Right lobe of liver (tissue), 6 donors: ENCODE data around the gene REXO5. TPM values are rescaled to one million over a fixed set of nuclear protein-coding genes. Genes with fewer than 3 reads are reported as not detected.
"Not testable (repeated sequence)": the region's sequence is repeated elsewhere in the genome, so short reads cannot be mapped to it uniquely, and the experiment has no call there.

Experiments
- ATAC-seq, 4 donors: fragments of 200-7000 bp; cut with Tn5 transposase; one replicate each; pipeline ENCODE4 v1.9.1; 2020; ENCODE audit warnings: mild to moderate bottlenecking in 4 of 4, moderate library complexity in 4 of 4
- DNase-seq, 3 donors: peaks; one replicate each; pipeline ENCODE4 v3.0.0-alpha.2; 2020
- H3K27ac ChIP-seq, 3 donors: fragments of 200-600 bp; one replicate each; pipeline ENCODE4 v1.8.0; 2022
- H3K27me3 ChIP-seq, 2 donors: fragments of 200-600 bp; one replicate each; pipeline ENCODE4 v1.8.0; 2022
- H3K36me3 ChIP-seq, 4 donors: fragments of 200-600 bp; sonication (generic) in 1 of 4; one replicate each; pipeline versions ENCODE4 v1.5.1 to v1.8.0; 2017 to 2022; ENCODE audit warnings: control low read depth in 1 of 4
- H3K4me1 ChIP-seq, 4 donors: fragments of 200-600 bp; sonication (generic) in 1 of 4; one replicate each; pipeline versions ENCODE4 v1.5.1 to v1.8.0; 2017 to 2022; ENCODE audit warnings: control low read depth in 1 of 4
- H3K4me3 ChIP-seq, 3 donors: fragments of 200-600 bp; one replicate each; pipeline ENCODE4 v1.8.0; 2022
- H3K9me3 ChIP-seq, 4 donors: fragments of 200-600 bp; sonication (generic) in 1 of 4; one replicate each; pipeline versions ENCODE4 v1.5.1 to v1.8.0; 2017 to 2022; ENCODE audit warnings: control low read depth in 1 of 4
- CTCF ChIP-seq, 4 donors: fragments of 200-600 bp in 3 of 4; fragments of 450-650 bp in 1 of 4; IDR thresholded peaks; one replicate each; pipeline versions ENCODE4 v1.5.1 to v1.8.0; 2016 to 2022; ENCODE audit warnings: antibody characterized with exemption in 4 of 4, mild to moderate bottlenecking in 2 of 4
- POLR2A ChIP-seq: fragments of 450-650 bp; IDR thresholded peaks from one replicate; pipeline ENCODE4 v1.6.1; 2017; ENCODE audit warnings: antibody characterized with exemption, mild to moderate bottlenecking
- WGBS: methylation state at CpG from one replicate; pipeline ENCODE4 v1.1.6; 2018; ENCODE audit warnings: low coverage, low lambda C conversion rate; ENCODE audit not compliant: insufficient coverage; ENCODE audit errors: missing lambda C conversion rate; 5-methylcytosine and 5-hydroxymethylcytosine counted together
- intact Hi-C, 2 donors: fragments of 100-400 bp; cut with DNase I; formaldehyde crosslinking; loops; one replicate each; pipeline versions ENCODE4 v1.11.2 to v1.14.1; 2022
- total RNA-seq, 6 experiments: library from RNA; depleted of rRNA in 2 of 6; stranded (reverse); fragments of >200 nt in 2 of 6; fragmentation: NEBNext Ultra II Directional in 3 of 6; extraction: Animal tissue kit (Norgen Biotek cat#: 25700) in 3 of 6; gene quantifications; one replicate each; pipeline versions ENCODE4 v1.1.0 to v1.2.4, GENCODE V29; 2016 to 2023
- donor health status: DM: no; HTN: yes; CAD: no.
- donor health status: DM: no; HTN: no; CAD: no.
- donor health status: DM: no; HTN: no; CAD: no.
- donor health status: DM: no; HTN: yes; CAD: no.
- donor health status: DM: no; HTN: yes; CAD: no.

The REXO5 gene
- total RNA-seq, 6 experiments from 2014 or later = 1.1 to 2.9 (median 2.4) TPM

GRCh38 chr16:20763461-20764232 is 42.7 kb upstream of the REXO5 start, which contains the start of gene ACSM3:
Gene ACSM3, plus strand, starts transcription at chr16:20764014. Its CDS starts 6,021 bp downstream, at chr16:20770035.
- no peaks in the 10 kb centered on the region for H3K9me3 ChIP-seq

GRCh38 chr16:20764448-20764847 is 41.9 kb upstream of the REXO5 start:
- DNase-seq, H3K9me3 ChIP-seq, H3K27me3 ChIP-seq, intact Hi-C loops, H3K36me3 ChIP-seq: not testable (repeated sequence)
- WGBS = 43% methylated on average over 1 of the region's 1 CpG
- Histone ChIP-seq H3K27ac (peak overlapping the region in 2 of 3 donors; percentile 67 to 73), H3K4me1 (peaks cover 0 to 21% (median 5%) of the 10 kb centered on the region in 4 donors), H3K4me3 (peak overlapping the region; percentile 46 to 52 (median 47))
- peak in 1 of 4 donors; percentile 32 for ATAC-seq

More at GRCh38 chr16:20763461-20764232, 42.7 kb upstream of the REXO5 start, which contains the start of gene ACSM3:
- DNase-seq (peak in 2 of 3 donors; percentile 62 to 86), ATAC-seq (peak; percentile 90 to 96 (median 94))
- intact Hi-C loops = no loop called here
- H3K36me3 ChIP-seq = no peaks in the 10 kb centered on the region
- peaks cover 0 to 21% (median 5%) of the 10 kb centered on the region in 4 donors for H3K4me1 ChIP-seq
- peak within 1 kb of the TSS; percentile 46 to 52 (median 47) for H3K4me3 ChIP-seq
- no peaks in the 10 kb centered on the region for H3K27me3 ChIP-seq
- TF ChIP-seq CTCF (IDR thresholded peaks at IDR 0.05) (no peak), POLR2A (no peak)
- WGBS = 7% methylated on average over 10 of the region's 10 CpGs
- H3K27ac ChIP-seq = peak within 1 kb of the TSS; percentile 24 to 73 (median 67)

GRCh38 chr16:20765732-20766131 is 40.6 kb upstream of the REXO5 start:
- Histone ChIP-seq H3K4me1 (peaks cover 0 to 21% (median 5%) of the 10 kb centered on the region in 4 donors), H3K9me3 (no peaks in the 10 kb centered on the region), H3K4me3 (no peak overlapping the region), H3K27ac (no peak overlapping the region), H3K27me3 (no peaks in the 10 kb centered on the region), H3K36me3 (peaks cover 0 to 2% (median 0%) of the 10 kb centered on the region in 4 donors)
- ATAC-seq (no peak), DNase-seq (no peak)
- intact Hi-C loops = no loop called here
- no peak for TF ChIP-seq CTCF (IDR thresholded peaks at IDR 0.05)
- no peak for TF ChIP-seq POLR2A
- WGBS = 79% methylated on average over 2 of the region's 2 CpGs

GRCh38 chr16:20766294-20766693 is 40.0 kb upstream of the REXO5 start:
- Histone ChIP-seq H3K4me1 (peaks cover 0 to 21% (median 5%) of the 10 kb centered on the region in 4 donors), H3K9me3 (no peaks in the 10 kb centered on the region), H3K27ac (peak overlapping the region in 1 of 3 donors; percentile 59), H3K27me3 (no peaks in the 10 kb centered on the region), H3K36me3 (peaks cover 0 to 5% (median 0%) of the 10 kb centered on the region in 4 donors), H3K4me3 (no peak overlapping the region)
- no peak for DNase-seq
- ATAC-seq = no peak
- no peak for TF ChIP-seq CTCF (IDR thresholded peaks at IDR 0.05)
- no peak for TF ChIP-seq POLR2A
- intact Hi-C loops = no loop called here
- WGBS = 90% methylated on average over 4 of the region's 5 CpGs

GRCh38 chr16:20767577-20767976 is 38.8 kb upstream of the REXO5 start:
- H3K4me1 ChIP-seq = peaks cover 0 to 21% (median 5%) of the 10 kb centered on the region in 4 donors
- H3K27ac ChIP-seq = peak overlapping the region in 1 of 3 donors; percentile 31
- peak in 1 of 3 donors; percentile 56 for DNase-seq
- intact Hi-C loops = no loop called here
- no peak overlapping the region for H3K4me3 ChIP-seq
- H3K36me3 ChIP-seq = peaks cover 0 to 5% (median 0%) of the 10 kb centered on the region in 4 donors
- no peaks in the 10 kb centered on the region for H3K27me3 ChIP-seq
- TF ChIP-seq CTCF (IDR thresholded peaks at IDR 0.05) = no peak
- no peak for TF ChIP-seq POLR2A
- H3K9me3 ChIP-seq = no peaks in the 10 kb centered on the region
- ATAC-seq = peak; percentile 48 to 59 (median 53)
